OCI-M2 (cell line): Measurements from ENCODE around the gene RBMS1.

Experiments used
- DNase-seq: peaks from one replicate; lab custom pipeline; 2025; ENCODE audit not compliant: unreplicated experiment; lab: John Stamatoyannopoulos, UW

The RBMS1 gene

GRCh38 chr2:160365716-160366367 is 127.8 kb downstream of the RBMS1 start:
- no peak for DNase-seq

- DNase-seq, result no peak
These were observed 129.2 kb downstream of the RBMS1 start for GRCh38 chr2:160364364-160364763.

DNA sequence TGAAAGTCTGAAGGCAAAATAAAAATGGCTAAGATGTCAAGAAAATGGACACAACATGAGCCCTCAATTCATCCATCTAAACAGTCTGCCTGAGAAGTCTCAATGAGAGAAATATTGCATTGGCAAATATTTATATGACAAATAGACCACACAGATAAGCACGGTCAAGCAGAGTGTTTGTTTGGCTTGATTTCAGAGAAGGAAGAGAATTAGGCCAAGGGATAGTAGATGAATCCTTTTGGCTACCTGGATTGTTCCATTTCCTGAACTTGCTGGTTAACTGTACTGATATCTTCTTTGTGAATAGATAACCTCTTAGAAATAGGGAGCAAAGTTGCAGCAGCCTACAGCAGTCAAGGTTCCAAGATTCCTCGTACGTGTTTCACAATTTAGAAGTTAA is 129.6 kb downstream of the RBMS1 start:
- no peak for DNase-seq

DNA sequence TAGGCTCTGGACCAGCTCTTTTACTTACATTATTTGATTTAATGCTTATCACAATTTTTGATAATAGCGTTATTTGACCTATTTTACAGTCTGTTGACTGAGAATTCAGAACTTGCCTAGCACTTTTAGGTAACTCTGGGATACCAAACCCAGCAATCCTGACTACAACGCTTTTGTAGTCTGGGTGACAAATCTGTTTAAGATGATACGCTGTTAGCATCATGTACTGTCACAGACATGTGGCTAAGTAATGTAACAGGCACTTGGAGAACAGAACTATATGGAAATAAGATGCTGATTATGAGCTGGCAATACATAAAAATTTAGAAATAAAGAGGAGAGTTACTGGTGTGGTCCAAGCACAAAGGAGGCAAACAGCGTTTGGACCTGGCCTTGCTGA is 130.6 kb downstream of the RBMS1 start:
- no peak for DNase-seq

- DNase-seq, result no peak
These were observed 131.1 kb downstream of the RBMS1 start for GRCh38 chr2:160362541-160362940.

DNA sequence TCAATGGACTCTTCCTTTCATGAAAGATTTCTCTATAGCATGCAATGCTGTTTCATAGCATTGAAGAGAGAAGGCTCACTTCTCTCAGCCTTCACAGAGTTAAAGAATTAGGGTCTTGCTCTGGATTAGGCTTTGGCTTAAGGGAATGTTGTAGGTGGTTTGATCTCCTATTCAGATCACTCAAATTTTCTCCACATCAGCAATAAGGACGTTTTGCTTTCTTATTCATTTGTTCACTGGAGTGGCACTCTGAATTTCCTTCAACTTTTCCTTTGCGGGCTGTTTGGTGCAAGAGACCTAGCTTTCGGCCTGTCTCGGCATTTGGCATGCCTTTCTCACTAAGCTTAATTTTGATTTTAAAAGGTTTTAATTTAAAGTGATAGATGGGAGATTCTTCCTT is 131.6 kb downstream of the RBMS1 start:
- DNase-seq, result no peak

DNA sequence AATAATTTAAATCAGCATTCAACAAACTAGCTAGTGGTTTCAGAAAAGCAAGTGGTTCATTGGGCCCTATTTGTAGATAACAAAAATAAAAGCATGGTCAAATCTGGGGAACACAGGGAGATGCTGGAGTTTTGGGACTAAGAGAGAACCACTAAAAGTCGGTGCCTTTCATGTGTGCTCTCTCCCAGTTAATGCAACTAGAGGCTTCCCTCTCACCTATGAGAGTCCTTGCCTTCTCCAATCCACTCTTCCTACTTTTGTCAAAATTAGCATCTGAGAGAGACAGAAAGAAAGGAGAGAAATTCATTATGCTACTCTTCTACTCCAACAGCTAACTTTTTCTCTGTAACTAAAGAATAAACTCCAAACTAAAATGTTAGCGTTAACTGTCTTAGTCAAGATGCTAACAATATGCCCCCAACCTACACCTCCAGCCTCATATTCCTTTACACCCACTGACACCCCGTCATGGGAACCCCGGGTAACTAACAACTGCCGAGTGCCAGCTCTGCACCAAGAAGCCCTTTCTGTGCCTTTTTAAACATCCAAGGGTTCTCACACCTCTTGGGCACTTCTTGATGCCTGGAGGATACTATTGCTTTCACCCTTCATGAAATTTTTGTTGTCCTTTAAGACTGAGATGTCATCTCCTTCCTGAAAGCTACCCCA is 133.4 kb downstream of the RBMS1 start:
- no peak for DNase-seq

DNA sequence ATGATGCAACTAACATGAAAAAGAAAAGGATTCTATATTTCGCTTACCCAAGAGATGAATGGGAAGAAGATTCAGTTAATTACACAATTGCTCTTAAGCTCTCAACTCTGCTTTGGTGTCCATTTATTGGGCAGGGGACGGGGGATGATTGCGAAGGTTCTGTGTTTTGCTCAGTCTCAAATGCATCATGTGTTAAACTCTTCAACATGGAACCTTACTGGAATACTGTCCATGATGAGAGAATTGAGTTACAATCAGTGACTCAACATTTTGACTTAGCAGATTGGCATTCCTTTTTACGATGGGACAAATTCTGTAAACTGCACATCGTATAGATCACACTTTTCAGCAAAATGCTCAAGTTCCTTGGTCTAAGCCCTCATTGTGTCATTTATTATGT is 135.6 kb downstream of the RBMS1 start:
- no peak for DNase-seq

DNA sequence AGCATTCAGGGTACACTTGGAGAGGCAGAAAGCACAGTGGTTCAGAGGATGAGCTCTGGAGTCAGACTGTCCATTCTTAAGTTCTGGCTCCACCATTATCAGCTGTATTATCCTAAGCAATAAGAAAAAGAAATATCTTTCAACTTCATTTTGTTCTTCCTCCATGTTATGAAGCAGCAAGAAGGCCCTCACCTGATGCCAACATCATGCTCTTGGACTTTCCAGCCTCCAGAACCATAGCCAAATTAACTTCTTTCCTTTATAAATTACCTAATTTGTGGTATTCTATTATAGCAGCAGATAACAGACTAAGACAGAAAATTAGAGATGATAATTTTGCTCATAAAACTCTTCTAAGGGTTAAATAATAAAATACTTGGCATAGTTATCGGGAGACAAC is 137.1 kb downstream of the RBMS1 start:
- no peak for DNase-seq

DNA sequence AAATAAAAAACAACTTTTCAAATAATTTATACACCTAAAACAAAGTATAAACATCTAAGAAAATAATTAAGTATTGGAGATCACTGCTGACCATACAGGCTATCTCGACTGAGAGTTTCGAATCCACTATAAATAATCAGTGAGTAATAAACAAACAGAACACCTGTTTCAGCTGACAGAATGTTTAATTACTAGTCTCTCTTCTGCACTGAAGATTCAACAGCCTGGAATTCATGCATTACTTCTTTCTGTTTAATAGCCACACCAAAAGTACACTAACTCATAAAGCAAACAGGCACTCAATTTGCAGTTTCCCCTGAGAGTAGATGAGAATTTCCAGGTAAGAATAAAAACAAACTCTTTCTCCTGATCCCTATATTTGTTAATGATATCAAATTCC is 138.5 kb downstream of the RBMS1 start:
- no peak for DNase-seq

DNA sequence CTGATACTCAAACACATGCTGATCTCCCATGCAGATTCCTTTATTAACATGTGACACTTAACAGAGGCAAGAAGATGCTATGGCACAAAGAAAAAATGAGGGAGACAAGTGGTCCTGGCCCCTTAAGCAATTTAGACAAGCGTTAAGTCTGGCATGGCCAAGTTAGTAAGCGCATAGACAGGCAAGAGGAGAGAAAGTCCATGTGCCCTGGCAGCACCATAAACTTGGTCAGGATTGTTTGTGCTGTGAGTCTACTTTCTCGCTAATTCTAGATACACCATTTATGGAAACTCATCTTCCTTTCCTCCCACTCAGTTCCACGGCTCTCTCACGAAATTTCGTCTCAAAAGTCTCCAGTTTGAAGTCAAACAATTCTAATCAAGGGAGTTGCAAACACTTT is 138.9 kb downstream of the RBMS1 start:
- no peak for DNase-seq

DNA sequence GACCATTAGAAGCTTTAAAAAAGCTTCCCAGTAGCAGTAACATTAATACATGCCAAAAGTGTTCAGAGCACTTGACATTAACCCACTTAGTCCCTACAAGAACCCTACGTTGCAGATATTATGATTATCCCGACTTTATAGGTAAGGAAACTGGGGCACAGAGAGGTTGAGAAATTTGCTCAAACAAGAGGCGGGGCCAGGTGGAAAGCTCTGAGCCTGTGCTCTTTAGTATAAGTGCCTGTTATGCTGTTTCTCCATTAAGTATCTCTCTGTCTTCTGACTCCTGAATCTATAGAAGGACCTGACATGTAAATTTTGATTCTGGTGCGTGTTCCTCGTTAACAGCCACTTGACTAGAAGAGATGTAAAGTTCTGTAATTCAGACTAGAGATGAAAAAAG is 139.8 kb downstream of the RBMS1 start:
- DNase-seq, result no peak

DNA sequence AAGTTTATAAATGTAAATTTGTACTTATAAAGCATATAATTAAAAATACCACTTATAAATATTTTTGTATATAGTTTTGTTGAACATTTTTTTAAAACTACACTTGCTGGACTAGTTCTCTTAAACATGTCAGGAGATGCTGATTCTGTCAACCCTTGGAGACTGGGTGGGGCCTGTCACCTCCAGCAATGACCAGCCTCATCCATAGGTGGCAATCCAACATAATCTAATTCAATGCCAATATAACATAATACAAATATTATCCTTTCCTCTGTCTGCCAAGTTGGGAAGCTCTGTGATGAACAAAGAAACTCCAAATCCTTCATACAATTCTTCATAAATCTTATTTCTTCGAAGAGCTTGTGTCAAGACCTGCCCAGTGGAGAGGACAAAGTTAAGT is 140.4 kb downstream of the RBMS1 start:
- no peak for DNase-seq

DNA sequence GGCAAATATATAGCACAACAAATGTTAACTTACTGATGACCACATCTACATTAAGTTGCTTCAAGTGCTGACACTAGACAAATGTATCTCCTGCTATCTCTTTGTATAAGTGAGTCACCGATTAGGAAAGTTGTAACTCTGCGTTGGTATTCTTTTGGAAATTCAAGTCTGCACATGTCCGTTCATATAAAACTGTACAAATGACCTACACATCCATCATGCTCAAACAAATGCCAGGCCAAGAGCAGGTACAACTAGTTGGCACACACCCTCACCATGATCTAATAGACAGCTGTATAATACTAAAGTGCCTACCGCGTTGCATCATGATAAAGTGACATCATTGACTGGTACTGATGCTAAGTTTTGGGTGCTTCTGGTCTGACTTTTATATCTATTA is 141.1 kb downstream of the RBMS1 start:
- no peak for DNase-seq

DNA sequence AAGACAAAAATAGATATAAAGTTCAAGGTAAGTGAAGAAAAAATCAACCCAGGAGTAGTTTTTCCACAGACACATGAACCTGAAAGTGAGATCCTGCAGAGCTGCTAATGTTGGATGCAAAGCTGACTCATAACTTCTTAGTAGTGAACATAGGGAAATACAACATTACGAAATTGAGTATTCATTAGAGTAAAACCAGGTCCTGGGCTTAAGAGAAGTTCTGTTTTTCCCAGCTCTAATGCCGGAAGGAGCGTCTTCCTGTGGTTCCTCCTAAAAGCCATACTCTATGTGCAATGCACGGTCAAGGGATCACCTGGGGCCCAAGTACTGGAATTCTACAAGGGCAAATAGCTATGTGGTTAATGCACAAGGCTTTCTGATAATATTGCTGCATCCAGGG is 141.7 kb downstream of the RBMS1 start:
- no peak for DNase-seq

GRCh38 chr2:160349306-160349705 is 144.3 kb downstream of the RBMS1 start:
- DNase-seq, result no peak

- DNase-seq, result no peak
These were observed 146.2 kb downstream of the RBMS1 start for GRCh38 chr2:160347269-160347863.

- no peak for DNase-seq
These were observed 148.4 kb downstream of the RBMS1 start for GRCh38 chr2:160345071-160345764.

GRCh38 chr2:160343404-160343803 is 150.2 kb downstream of the RBMS1 start:
- no peak for DNase-seq

- DNase-seq, result no peak
These were observed 153.9 kb downstream of the RBMS1 start for GRCh38 chr2:160339726-160340125.

GRCh38 chr2:160338901-160339685 is 154.5 kb downstream of the RBMS1 start:
- no peak for DNase-seq
